Thoracic aorta (tissue), 2 donors: ENCODE measurements around the gene PRKN. TPM values are rescaled to one million over a fixed set of nuclear protein-coding genes. Genes with fewer than 3 reads are reported as not detected.

ENCODE experiments used
- ATAC-seq: fragments of 150-250 bp; one replicate; pipeline ENCODE4 v1.8.0; 2017; ENCODE audit warnings: low read depth; ENCODE audit not compliant: insufficient number of reproducible peaks, low FRiP score
- DNase-seq: peaks from one replicate; pipeline ENCODE4 v3.0.0-alpha.2; 2020; ENCODE audit warnings: low spot score
- H3K27ac ChIP-seq, 2 donors: fragments of 200-600 bp; sonication (generic); 1 replicate in 1 of 2; 2 replicates in 1 of 2; pipeline ENCODE4 v1.5.1; 2016; ENCODE audit warnings: mild to moderate bottlenecking in 2 of 2, moderate library complexity in 2 of 2
- H3K27me3 ChIP-seq: fragments of 200-600 bp; sonication (generic); replicated peaks from 2 replicates; pipeline ENCODE4 v1.6.0; 2016; ENCODE audit warnings: mild to moderate bottlenecking; ENCODE audit not compliant: insufficient read depth
- H3K36me3 ChIP-seq: fragments of 200-600 bp; sonication (generic); one replicate; pipeline ENCODE4 v1.5.1; 2016
- H3K4me1 ChIP-seq, 2 donors: fragments of 200-600 bp; sonication (generic); 1 replicate in 1 of 2; 2 replicates in 1 of 2; pipeline versions ENCODE4 v1.5.1 to v1.6.0; 2016; ENCODE audit warnings: low read depth in 2 of 2, mild to moderate bottlenecking in 1 of 2; ENCODE audit not compliant: control insufficient read depth in 1 of 2
- H3K4me3 ChIP-seq: fragments of 200-600 bp; sonication (generic); 2 replicates; pipeline ENCODE4 v1.5.1; 2016; ENCODE audit warnings: mild to moderate bottlenecking
- H3K9me3 ChIP-seq: fragments of 200-600 bp; sonication (generic); 2 replicates; pipeline ENCODE4 v1.5.1; 2016
- total RNA-seq, 2 donors: library from RNA; depleted of rRNA; stranded (reverse); fragments of >200 nt; gene quantifications; one replicate each; pipeline versions ENCODE4 v1.1.0 to v1.2.3, GENCODE V29; 2016
- TF ChIP-seq, protein P1 (sequence below): fragments of 200-600 bp; sonication (generic); IDR thresholded peaks from one replicate; pipeline ENCODE4 v1.5.1; 2019; ENCODE audit warnings: antibody characterized with exemption

PRKN gene
- total RNA-seq, 2 donors from 2014 or later = 10.4 to 23.8 TPM

DNA sequence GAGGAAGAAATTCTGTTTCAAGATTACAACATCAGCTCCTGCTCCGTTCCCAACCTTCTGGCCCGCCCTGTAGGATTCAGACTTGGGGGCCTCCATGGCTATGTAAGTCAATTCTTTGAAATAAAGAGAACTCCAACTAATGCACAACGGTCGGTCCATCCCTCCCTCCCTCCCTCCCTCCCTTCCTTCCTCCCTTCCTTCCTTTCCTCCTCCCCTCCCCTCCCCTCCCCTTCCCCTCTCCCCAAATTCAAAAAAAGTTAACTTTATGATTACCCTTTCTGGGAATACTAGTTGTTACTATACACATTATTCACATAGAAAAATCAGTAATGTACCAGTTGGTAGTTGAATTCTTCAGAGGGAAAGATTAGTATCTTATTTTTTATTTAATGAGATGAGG is 1274.0 kb downstream of the PRKN start:
- Histone ChIP-seq H3K4me3 (no peak overlapping the region), H3K36me3 (no peaks in the 10 kb centered on the region), H3K9me3 (no peaks in the 10 kb centered on the region), H3K27me3 (no peaks in the 10 kb centered on the region), H3K27ac (no peak overlapping the region), H3K4me1 (no peaks in the 10 kb centered on the region)
- TF ChIP-seq, protein P1, sequence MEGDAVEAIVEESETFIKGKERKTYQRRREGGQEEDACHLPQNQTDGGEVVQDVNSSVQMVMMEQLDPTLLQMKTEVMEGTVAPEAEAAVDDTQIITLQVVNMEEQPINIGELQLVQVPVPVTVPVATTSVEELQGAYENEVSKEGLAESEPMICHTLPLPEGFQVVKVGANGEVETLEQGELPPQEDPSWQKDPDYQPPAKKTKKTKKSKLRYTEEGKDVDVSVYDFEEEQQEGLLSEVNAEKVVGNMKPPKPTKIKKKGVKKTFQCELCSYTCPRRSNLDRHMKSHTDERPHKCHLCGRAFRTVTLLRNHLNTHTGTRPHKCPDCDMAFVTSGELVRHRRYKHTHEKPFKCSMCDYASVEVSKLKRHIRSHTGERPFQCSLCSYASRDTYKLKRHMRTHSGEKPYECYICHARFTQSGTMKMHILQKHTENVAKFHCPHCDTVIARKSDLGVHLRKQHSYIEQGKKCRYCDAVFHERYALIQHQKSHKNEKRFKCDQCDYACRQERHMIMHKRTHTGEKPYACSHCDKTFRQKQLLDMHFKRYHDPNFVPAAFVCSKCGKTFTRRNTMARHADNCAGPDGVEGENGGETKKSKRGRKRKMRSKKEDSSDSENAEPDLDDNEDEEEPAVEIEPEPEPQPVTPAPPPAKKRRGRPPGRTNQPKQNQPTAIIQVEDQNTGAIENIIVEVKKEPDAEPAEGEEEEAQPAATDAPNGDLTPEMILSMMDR = no peak
- ATAC-seq = no peak
- DNase-seq = no peak

- H3K27me3 ChIP-seq = no peaks in the 10 kb centered on the region
- H3K4me1 ChIP-seq = no peaks in the 10 kb centered on the region
- no peaks in the 10 kb centered on the region for H3K9me3 ChIP-seq
- H3K27ac ChIP-seq = no peak overlapping the region
- no peak for DNase-seq
- TF ChIP-seq, protein P1 = no peak
- no peaks in the 10 kb centered on the region for H3K36me3 ChIP-seq
- no peak for ATAC-seq
- H3K4me3 ChIP-seq = no peak overlapping the region
These were observed 1275.3 kb downstream of the PRKN start for GRCh38 chr6:161452241-161452640.

GRCh38 chr6:161449521-161449920 is 1278.0 kb downstream of the PRKN start:
- H3K36me3 ChIP-seq = no peaks in the 10 kb centered on the region
- H3K4me1 ChIP-seq = peaks cover 0 to 5% of the 10 kb centered on the region in 2 donors
- no peak overlapping the region for H3K27ac ChIP-seq
- H3K9me3 ChIP-seq = no peaks in the 10 kb centered on the region
- H3K27me3 ChIP-seq = no peaks in the 10 kb centered on the region
- DNase-seq = no peak
- TF ChIP-seq, protein P1 = no peak
- H3K4me3 ChIP-seq = no peak overlapping the region
- ATAC-seq = no peak

DNA sequence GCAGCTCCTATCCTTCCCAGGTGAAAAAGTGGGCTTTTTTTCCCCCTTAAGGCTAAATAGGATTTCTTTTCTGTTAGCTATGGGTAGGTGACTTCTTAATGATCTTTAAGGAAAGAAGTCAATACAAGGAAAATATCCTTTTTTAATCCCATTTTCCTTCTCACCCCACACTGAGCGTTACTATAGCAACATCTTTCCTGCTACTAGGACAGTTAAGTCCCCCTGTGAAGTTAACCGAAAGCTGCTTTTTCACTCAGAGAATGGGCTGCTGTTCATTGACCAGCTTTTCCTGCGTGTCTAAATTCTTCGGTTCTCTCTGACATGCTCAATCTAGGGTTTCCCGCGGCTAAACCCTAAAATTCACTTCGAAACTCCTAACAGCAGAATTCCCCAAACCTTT is 1280.6 kb downstream of the PRKN start:
- H3K27me3 ChIP-seq = no peaks in the 10 kb centered on the region
- no peak for DNase-seq
- ATAC-seq = no peak
- H3K27ac ChIP-seq = no peak overlapping the region
- TF ChIP-seq, protein P1 = no peak
- no peak overlapping the region for H3K4me3 ChIP-seq
- H3K9me3 ChIP-seq = no peaks in the 10 kb centered on the region
- H3K36me3 ChIP-seq = no peaks in the 10 kb centered on the region
- peaks cover 0 to 14% of the 10 kb centered on the region in 2 donors for H3K4me1 ChIP-seq

DNA sequence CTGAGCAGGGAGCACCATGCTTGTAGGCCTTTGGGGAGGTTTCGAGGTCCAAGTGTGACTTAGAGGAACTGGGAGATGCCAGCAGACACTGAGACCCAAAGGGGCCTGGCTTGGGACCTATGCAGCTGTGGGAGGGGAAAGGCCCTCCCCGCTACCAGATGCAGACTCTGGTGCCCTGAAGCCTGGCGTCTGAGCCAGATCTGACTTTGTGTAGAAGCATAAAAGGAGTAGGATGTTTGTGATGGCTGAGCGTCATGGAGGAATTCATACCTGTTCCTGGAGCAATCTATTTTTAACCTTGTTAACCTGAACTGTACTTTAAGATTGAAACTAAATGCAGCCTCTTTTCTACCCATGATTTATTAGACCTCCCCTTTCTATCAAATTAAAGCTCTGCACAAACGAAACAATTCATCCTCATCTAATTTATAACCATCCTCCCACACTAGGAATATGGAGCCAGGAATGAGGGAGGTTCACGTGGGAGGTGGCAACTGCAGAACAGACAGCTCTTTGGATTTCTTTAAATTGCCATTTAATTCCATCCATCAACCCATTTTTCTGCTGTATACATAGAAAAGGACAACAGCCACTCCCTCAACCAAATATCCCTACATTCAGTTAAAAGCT is 1281.2 kb downstream of the PRKN start:
- DNase-seq = no peak
- TF ChIP-seq, protein P1 = no peak
- no peaks in the 10 kb centered on the region for H3K36me3 ChIP-seq
- no peaks in the 10 kb centered on the region for H3K27me3 ChIP-seq
- no peaks in the 10 kb centered on the region for H3K9me3 ChIP-seq
- no peak overlapping the region for H3K27ac ChIP-seq
- ATAC-seq = no peak
- no peak overlapping the region for H3K4me3 ChIP-seq
- peaks cover 0 to 14% of the 10 kb centered on the region in 2 donors for H3K4me1 ChIP-seq
